Ovary (tissue), 3 donors: Measurements from ENCODE around the gene PRDM16.

ENCODE experiments used
- CTCF ChIP-seq, 3 donors: fragments of 450-650 bp in 2 of 3; fragments of 200-600 bp in 1 of 3; IDR thresholded peaks; one replicate each; pipeline versions ENCODE4 v1.5.1 to v1.8.0; 2016 to 2022; ENCODE audit warnings: antibody characterized with exemption in 3 of 3, mild to moderate bottlenecking in 1 of 3
- EP300 ChIP-seq: sonication (generic); formaldehyde crosslinking; IDR thresholded peaks from one replicate; pipeline ENCODE4 v1.6.1; 2017; ENCODE audit warnings: antibody characterized with exemption
- POLR2A ChIP-seq: fragments of 450-650 bp; IDR thresholded peaks from one replicate; pipeline ENCODE4 v1.6.1; 2017; ENCODE audit warnings: antibody characterized with exemption, mild to moderate bottlenecking, moderate library complexity
- donor health status: DM: no; HTN: no; CAD: no.

- TF ChIP-seq CTCF (IDR thresholded peaks at IDR 0.05) (no peak), POLR2A (no peak), EP300 (no peak)
Measured at GRCh38 chr1:3436901-3437300, 367.9 kb downstream of the PRDM16 start.
